Bronchial epithelial cell (primary cell): Measurements from ENCODE around the gene ADGRF1. TPM values are rescaled to one million over a fixed set of nuclear protein-coding genes. Genes with fewer than 3 reads are reported as not detected.
A peak's percentile ranks its signal among the peaks of the same experiment; 100 is the strongest.
"Not testable (repeated sequence)": the region's sequence is repeated elsewhere in the genome, so short reads cannot be mapped to it uniquely, and the experiment has no call there.

Experiments used
- DNase-seq: peaks from one replicate; pipeline ENCODE4 v3.0.0-alpha.2; 2010; ENCODE audit warnings: low read depth
- FAIRE-seq: peaks from 2 replicates; lab custom pipeline; 2011; peaks lifted over from hg19 to GRCh38; lab: Jason Lieb, UNC
- H3K27me3 ChIP-seq: 2 replicates; pipeline ENCODE4 v1.5.1; 2011; ENCODE audit warnings: low read length; ENCODE audit not compliant: control insufficient read depth, insufficient read depth
- H3K36me3 ChIP-seq: 2 replicates; pipeline ENCODE4 v1.5.1; 2011; ENCODE audit warnings: low read length; ENCODE audit not compliant: control insufficient read depth, insufficient read depth
- H3K4me3 ChIP-seq: 2 replicates; pipeline ENCODE4 v1.5.1; 2011; ENCODE audit warnings: mild to moderate bottlenecking, low read depth, low read length, control low read depth
- total RNA-seq: library from RNA; depleted of rRNA; stranded (reverse); fragments of >200 nt; gene quantifications from 2 replicates; pipeline ENCODE4 v1.2.1, GENCODE V29; 2014
- TF ChIP-seq, protein P1 (sequence below): IDR thresholded peaks from 2 replicates; pipeline ENCODE4 v1.5.1; 2011; ENCODE audit warnings: mild to moderate bottlenecking, moderate library complexity, low read length, control low read depth, inconsistent platforms; ENCODE audit not compliant: insufficient read depth, severe bottlenecking

The ADGRF1 gene
- total RNA-seq, 1 donor from 2014 or later = 5.5 TPM

GRCh38 chr6:46993846-46994245 is 48.3 kb downstream of the ADGRF1 start:
- Histone ChIP-seq H3K36me3 (no peaks in the 10 kb centered on the region), H3K4me3 (no peak overlapping the region), H3K27me3 (no peaks in the 10 kb centered on the region)
- peak; percentile 97 for DNase-seq
- peak; percentile 79 for FAIRE-seq
- TF ChIP-seq, protein P1, sequence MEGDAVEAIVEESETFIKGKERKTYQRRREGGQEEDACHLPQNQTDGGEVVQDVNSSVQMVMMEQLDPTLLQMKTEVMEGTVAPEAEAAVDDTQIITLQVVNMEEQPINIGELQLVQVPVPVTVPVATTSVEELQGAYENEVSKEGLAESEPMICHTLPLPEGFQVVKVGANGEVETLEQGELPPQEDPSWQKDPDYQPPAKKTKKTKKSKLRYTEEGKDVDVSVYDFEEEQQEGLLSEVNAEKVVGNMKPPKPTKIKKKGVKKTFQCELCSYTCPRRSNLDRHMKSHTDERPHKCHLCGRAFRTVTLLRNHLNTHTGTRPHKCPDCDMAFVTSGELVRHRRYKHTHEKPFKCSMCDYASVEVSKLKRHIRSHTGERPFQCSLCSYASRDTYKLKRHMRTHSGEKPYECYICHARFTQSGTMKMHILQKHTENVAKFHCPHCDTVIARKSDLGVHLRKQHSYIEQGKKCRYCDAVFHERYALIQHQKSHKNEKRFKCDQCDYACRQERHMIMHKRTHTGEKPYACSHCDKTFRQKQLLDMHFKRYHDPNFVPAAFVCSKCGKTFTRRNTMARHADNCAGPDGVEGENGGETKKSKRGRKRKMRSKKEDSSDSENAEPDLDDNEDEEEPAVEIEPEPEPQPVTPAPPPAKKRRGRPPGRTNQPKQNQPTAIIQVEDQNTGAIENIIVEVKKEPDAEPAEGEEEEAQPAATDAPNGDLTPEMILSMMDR = no peak

DNA sequence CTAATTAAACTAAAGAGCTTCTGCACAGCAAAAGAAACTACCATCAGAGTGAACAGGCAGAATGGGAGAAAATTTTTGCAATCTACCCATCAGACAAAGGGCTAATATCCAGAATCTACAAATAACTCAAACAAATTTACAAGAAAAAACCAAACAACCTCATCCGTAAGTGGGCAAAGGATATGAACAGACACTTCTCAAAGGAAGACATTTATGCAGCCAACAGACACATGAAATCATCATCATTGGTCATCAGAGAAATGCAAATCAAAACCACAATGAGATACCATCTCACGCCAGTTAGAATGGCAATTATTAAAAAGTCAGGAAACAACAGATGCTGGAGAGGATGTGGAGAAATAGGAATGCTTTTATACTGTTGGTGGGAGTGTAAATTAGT is 49.7 kb downstream of the ADGRF1 start:
- not testable (repeated sequence) for FAIRE-seq, H3K4me3 ChIP-seq, H3K27me3 ChIP-seq, DNase-seq, H3K36me3 ChIP-seq

GRCh38 chr6:46990818-46991510 is 51.2 kb downstream of the ADGRF1 start:
- peak; percentile 71 for DNase-seq
- FAIRE-seq, H3K36me3 ChIP-seq, H3K27me3 ChIP-seq, H3K4me3 ChIP-seq: not testable (repeated sequence)
- TF ChIP-seq, protein P1 = peak; percentile 58

GRCh38 chr6:46990031-46990644 is 52.0 kb downstream of the ADGRF1 start:
- Histone ChIP-seq H3K27me3 (no peaks in the 10 kb centered on the region), H3K36me3 (no peaks in the 10 kb centered on the region), H3K4me3 (no peak overlapping the region)
- TF ChIP-seq, protein P1 = no peak
- DNase-seq (no peak), FAIRE-seq (no peak)

DNA sequence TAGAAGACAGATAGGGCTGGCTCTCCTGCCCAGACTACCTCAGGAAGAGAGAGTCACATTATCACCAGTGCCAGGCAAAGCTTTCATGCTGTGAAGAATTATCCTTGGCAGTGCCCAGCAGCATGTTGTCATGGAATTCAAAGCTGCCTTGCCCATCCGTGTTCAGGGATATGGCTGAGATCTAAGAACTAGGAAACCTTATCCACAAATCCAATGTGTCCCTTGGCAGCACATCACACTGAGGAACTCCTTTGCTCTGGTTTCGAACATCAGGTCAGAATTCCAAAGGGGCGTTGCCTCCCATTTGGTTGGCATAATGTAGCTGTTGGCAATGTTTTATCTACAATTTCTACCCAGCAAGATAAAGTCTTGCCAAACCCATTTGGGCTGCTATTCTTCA is 52.7 kb downstream of the ADGRF1 start:
- DNase-seq (no peak), FAIRE-seq (peak; percentile 58)
- Histone ChIP-seq H3K27me3 (no peaks in the 10 kb centered on the region), H3K4me3 (no peak overlapping the region), H3K36me3 (no peaks in the 10 kb centered on the region)
- TF ChIP-seq, protein P1 = no peak

GRCh38 chr6:46985943-46986342 is 56.2 kb downstream of the ADGRF1 start:
- peak; percentile 55 for DNase-seq

More at GRCh38 chr6:46985943-46986342, 56.2 kb downstream of the ADGRF1 start:
- no peak for FAIRE-seq
- H3K36me3 ChIP-seq = no peaks in the 10 kb centered on the region
- TF ChIP-seq, protein P1 = no peak
- no peaks in the 10 kb centered on the region for H3K27me3 ChIP-seq
- H3K4me3 ChIP-seq = no peak overlapping the region
